ENCODE data around the gene EPB41. TPM values are rescaled to one million over a fixed set of nuclear protein-coding genes. Genes with fewer than 3 reads are reported as not detected.

EPB41 gene
- total and polyA plus RNA-seq, 9 of the 15 experiments (the other 6 are each of a cell fraction or from before 2014, with no cell fraction given) = 3.7 to 213 (median 141) TPM

GRCh38 chr1:28933277-28933676 lies 18.9 kb downstream of the EPB41 start:
- POLR2A ChIA-PET = interaction anchor here (0.5 to 1.2 kb wide), 5 partner anchors 14 to 194 kb away, joined by 3 read pairs; no protein-coding TSS in a partner anchor
- 43% methylated on average over 2 of the region's 2 CpGs for WGBS (ENCODE audit: insufficient coverage, low coverage, missing lambda C conversion rate)
- Histone ChIP-seq H3K36me3 (ENCODE audit: control insufficient read depth, insufficient read depth, low read length) (peaks cover 6% of the 10 kb centered on the region), H3K4me2 (ENCODE audit: insufficient read depth, low read length) (no peak overlapping the region), H3K4me1 (replicated peaks in 1 of 2; ENCODE audit: control insufficient read depth in 2 of 2, insufficient read depth in 2 of 2, low read length in 2 of 2) (peaks cover 27 to 32% of the 10 kb centered on the region in 2 experiments), H3K9ac (ENCODE audit: insufficient read depth in 1 of 2, low read depth in 2 of 2, low read length in 2 of 2) (no peak overlapping the region), H2AFZ (ENCODE audit: low read depth, low read length) (no peak overlapping the region), H3K79me2 (ENCODE audit: control insufficient read depth, insufficient read depth, low read length) (peaks cover 99% of the 10 kb centered on the region), H3K9me1 (ENCODE audit: control insufficient read depth, insufficient read depth, low read length) (no peaks in the 10 kb centered on the region), H3K4me3 (no peak overlapping the region), H3K27ac (ENCODE audit: extremely low read depth, low read depth, low read length) (no peak overlapping the region), H3K27me3 (ENCODE audit: control insufficient read depth in 2 of 2, insufficient read depth in 2 of 2, low read length in 2 of 2) (no peaks in the 10 kb centered on the region), H4K20me1 (replicated peaks; ENCODE audit: control insufficient read depth, insufficient read depth, low read length) (0 out of 2 replicates have a peak, but pooled peaks cover 8% of the 10 kb centered on the region), H3K9me3 (replicated peaks; ENCODE audit: control insufficient read depth, insufficient read depth, low read depth, low read length) (no peaks in the 10 kb centered on the region)
- ATAC-seq (no peak), FAIRE-seq (no peak), DNase-seq (ENCODE audit: extremely low read depth in 1 of 4, low spot score in 3 of 4) (no peak)
- intact Hi-C loops (cut with micrococcal nuclease) = no loop called here
- CTCF ChIA-PET (ENCODE audit: low intra/inter-chr PET ratio) = no interaction called here
- in situ Hi-C loops (cut with MboI) = no loop called here
- BruUV-seq (replicated peaks) = no TSS peak
- TF ChIP-seq SNIP1 (IDR thresholded peaks at IDR 0.05; ENCODE audit: low read depth) = no peak
- TF ChIP-seq BCL6 (CRISPR knock-in tag; IDR thresholded peaks at IDR 0.05) = no peak
- TF ChIP-seq ZBTB43 (CRISPR knock-in tag; IDR thresholded peaks at IDR 0.05) = no peak
- TF ChIP-seq, protein P1, sequence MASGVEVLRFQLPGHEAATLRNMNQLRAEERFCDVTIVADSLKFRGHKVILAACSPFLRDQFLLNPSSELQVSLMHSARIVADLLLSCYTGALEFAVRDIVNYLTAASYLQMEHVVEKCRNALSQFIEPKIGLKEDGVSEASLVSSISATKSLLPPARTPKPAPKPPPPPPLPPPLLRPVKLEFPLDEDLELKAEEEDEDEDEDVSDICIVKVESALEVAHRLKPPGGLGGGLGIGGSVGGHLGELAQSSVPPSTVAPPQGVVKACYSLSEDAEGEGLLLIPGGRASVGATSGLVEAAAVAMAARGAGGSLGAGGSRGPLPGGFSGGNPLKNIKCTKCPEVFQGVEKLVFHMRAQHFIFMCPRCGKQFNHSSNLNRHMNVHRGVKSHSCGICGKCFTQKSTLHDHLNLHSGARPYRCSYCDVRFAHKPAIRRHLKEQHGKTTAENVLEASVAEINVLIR (CRISPR knock-in tag; IDR thresholded peaks at IDR 0.05) = no peak
- no peak for TF ChIP-seq GTF2F1 (IDR thresholded peaks at IDR 0.05; ENCODE audit: low read depth, low read length)
- peak in 1 of 2 experiments; percentile 74; a peak in 2 of 4 replicates for TF ChIP-seq RCOR1 (IDR thresholded peaks at IDR 0.05; ENCODE audit: borderline replicate concordance in 1 of 2, low read depth in 2 of 2, low read length in 2 of 2)
- peak in 1 of 2 experiments; percentile 72; a peak in 1 of 4 replicates for TF ChIP-seq HDAC1 (IDR thresholded peaks at IDR 0.05)
- no peak for TF ChIP-seq ARNT (IDR thresholded peaks at IDR 0.05)
- TF ChIP-seq CBFA2T3 (IDR thresholded peaks at IDR 0.05) = 0 out of 2 replicates have a peak, but pooled peaks have one; percentile 8
- TF ChIP-seq, protein P2, sequence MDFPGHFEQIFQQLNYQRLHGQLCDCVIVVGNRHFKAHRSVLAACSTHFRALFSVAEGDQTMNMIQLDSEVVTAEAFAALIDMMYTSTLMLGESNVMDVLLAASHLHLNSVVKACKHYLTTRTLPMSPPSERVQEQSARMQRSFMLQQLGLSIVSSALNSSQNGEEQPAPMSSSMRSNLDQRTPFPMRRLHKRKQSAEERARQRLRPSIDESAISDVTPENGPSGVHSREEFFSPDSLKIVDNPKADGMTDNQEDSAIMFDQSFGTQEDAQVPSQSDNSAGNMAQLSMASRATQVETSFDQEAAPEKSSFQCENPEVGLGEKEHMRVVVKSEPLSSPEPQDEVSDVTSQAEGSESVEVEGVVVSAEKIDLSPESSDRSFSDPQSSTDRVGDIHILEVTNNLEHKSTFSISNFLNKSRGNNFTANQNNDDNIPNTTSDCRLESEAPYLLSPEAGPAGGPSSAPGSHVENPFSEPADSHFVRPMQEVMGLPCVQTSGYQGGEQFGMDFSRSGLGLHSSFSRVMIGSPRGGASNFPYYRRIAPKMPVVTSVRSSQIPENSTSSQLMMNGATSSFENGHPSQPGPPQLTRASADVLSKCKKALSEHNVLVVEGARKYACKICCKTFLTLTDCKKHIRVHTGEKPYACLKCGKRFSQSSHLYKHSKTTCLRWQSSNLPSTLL (IDR thresholded peaks at IDR 0.05) = no peak
- no peak for TF ChIP-seq ZNF347 (CRISPR knock-in tag; IDR thresholded peaks at IDR 0.05; ENCODE audit: low read depth)
- TF ChIP-seq HMBOX1 (IDR thresholded peaks at IDR 0.05) = 0 out of 2 replicates have a peak, but pooled peaks have one; percentile 49
- TF ChIP-seq E2F3 (CRISPR knock-in tag; IDR thresholded peaks at IDR 0.05) = no peak
- TF ChIP-seq ARID1B (IDR thresholded peaks at IDR 0.05) = no peak
- TF ChIP-seq, protein P3, sequence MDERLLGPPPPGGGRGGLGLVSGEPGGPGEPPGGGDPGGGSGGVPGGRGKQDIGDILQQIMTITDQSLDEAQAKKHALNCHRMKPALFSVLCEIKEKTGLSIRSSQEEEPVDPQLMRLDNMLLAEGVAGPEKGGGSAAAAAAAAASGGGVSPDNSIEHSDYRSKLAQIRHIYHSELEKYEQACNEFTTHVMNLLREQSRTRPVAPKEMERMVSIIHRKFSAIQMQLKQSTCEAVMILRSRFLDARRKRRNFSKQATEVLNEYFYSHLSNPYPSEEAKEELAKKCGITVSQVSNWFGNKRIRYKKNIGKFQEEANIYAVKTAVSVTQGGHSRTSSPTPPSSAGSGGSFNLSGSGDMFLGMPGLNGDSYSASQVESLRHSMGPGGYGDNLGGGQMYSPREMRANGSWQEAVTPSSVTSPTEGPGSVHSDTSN (CRISPR knock-in tag; IDR thresholded peaks at IDR 0.05; ENCODE audit: low read depth) = no peak
- TF ChIP-seq, protein P3 (tag; conservative IDR thresholded peaks at IDR 0.05; ENCODE audit: low read depth) = peak; percentile 53
